NT2/D1 (cell line): ENCODE measurements around the gene FAM171A1.

Source experiments
- SUZ12 ChIP-seq: IDR thresholded peaks from 2 replicates; pipeline ENCODE4 v1.6.1; 2011; ENCODE audit not compliant: insufficient read length, insufficient read depth; ENCODE audit errors: extremely low read depth
- ZNF274 ChIP-seq: IDR thresholded peaks from 2 replicates; pipeline ENCODE4 v1.6.1; 2011; ENCODE audit warnings: mild to moderate bottlenecking, low read depth, low read length

DNA sequence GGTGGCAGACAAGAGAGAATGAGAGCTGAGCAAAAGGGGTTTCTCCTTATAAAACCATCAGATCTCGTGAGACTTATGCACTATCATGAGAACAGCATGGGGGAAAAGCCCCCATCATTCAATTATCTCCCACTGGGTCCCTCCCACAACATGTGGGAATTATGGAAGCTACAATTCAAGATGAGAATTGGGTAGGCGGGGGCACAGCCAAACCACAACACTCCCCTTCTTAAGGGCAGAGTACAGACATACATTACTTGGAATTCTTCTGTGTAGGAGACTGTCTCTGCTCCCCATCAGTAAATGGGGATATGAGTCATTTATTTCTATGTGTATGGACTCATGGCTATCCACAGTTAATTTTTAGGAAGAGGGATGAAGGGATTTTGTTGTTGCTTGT lies 31.2 kb downstream of the FAM171A1 start:
- TF ChIP-seq ZNF274 = no peak
- TF ChIP-seq SUZ12 = no peak
